GM18517 (cell line): Measurements from ENCODE around the gene NTRK3.
"Not testable (repeated sequence)": the region's sequence is repeated elsewhere in the genome, so short reads cannot be mapped to it uniquely, and the experiment has no call there.

ENCODE experiments used
- ATAC-seq: cut with Tn5 transposase; IDR thresholded peaks from one replicate; pipeline ENCODE4 v1.9.1; 2021; ENCODE audit warnings: mild to moderate bottlenecking, moderate library complexity; ENCODE audit not compliant: unreplicated experiment

NTRK3 gene

GRCh38 chr15:88080616-88081015 is 175.9 kb downstream of the NTRK3 start:
- no peak for ATAC-seq

- no peak for ATAC-seq
Measured at GRCh38 chr15:88077296-88078020, 179.1 kb downstream of the NTRK3 start.

- ATAC-seq = no peak
Measured at GRCh38 chr15:88076328-88076727, 180.2 kb downstream of the NTRK3 start.

GRCh38 chr15:88075102-88075501 is 181.4 kb downstream of the NTRK3 start:
- no peak for ATAC-seq

GRCh38 chr15:88074386-88074785 is 182.2 kb downstream of the NTRK3 start:
- no peak for ATAC-seq

- no peak for ATAC-seq
Measured at GRCh38 chr15:88073391-88073691, 183.2 kb downstream of the NTRK3 start.

- ATAC-seq = no peak
Measured at GRCh38 chr15:88072598-88073390, 183.7 kb downstream of the NTRK3 start.

GRCh38 chr15:88072133-88072532 is 184.4 kb downstream of the NTRK3 start:
- ATAC-seq = not testable (repeated sequence)

- no peak for ATAC-seq
Measured at GRCh38 chr15:88071141-88071540, 185.4 kb downstream of the NTRK3 start.

- no peak for ATAC-seq
Measured at GRCh38 chr15:88069561-88069960, 187.0 kb downstream of the NTRK3 start.

GRCh38 chr15:88067331-88067685 is 189.2 kb downstream of the NTRK3 start:
- ATAC-seq = no peak

- no peak for ATAC-seq
Measured at GRCh38 chr15:88066636-88067330, 189.8 kb downstream of the NTRK3 start.

- ATAC-seq = no peak
Measured at GRCh38 chr15:88061452-88061851, 195.1 kb downstream of the NTRK3 start.

GRCh38 chr15:88060383-88060782 is 196.2 kb downstream of the NTRK3 start:
- no peak for ATAC-seq

- ATAC-seq = no peak
Measured at GRCh38 chr15:88057836-88058235, 198.7 kb downstream of the NTRK3 start.

GRCh38 chr15:88049506-88049905 is 207.0 kb downstream of the NTRK3 start:
- peak; percentile 51 for ATAC-seq

GRCh38 chr15:88048755-88049154 is 207.8 kb downstream of the NTRK3 start:
- no peak for ATAC-seq

GRCh38 chr15:88048237-88048636 is 208.3 kb downstream of the NTRK3 start:
- ATAC-seq = no peak

- no peak for ATAC-seq
Measured at GRCh38 chr15:88046576-88047129, 209.9 kb downstream of the NTRK3 start.

- ATAC-seq = no peak
Measured at GRCh38 chr15:88043396-88043795, 213.1 kb downstream of the NTRK3 start.

GRCh38 chr15:88042047-88042446 is 214.5 kb downstream of the NTRK3 start:
- no peak for ATAC-seq

GRCh38 chr15:88040516-88040915 is 216.0 kb downstream of the NTRK3 start:
- ATAC-seq = no peak
